GM12878 (cell line): ENCODE results near the gene GPR107. TPM values are rescaled to one million over a fixed set of nuclear protein-coding genes. Genes with fewer than 3 reads are reported as not detected.

Source experiments
- ATAC-seq: fragments of 200-7000 bp; cut with Tn5 transposase; 3 replicates; pipeline ENCODE4 v1.9.1; 2020; ENCODE audit warnings: mild to moderate bottlenecking, moderate library complexity
- BruUV-seq: library from RNA; stranded (reverse); fragments of 400-500 nt; replicated peaks from 2 replicates; lab custom pipeline; 2021; lab: Mats Ljungman, UMichigan
- CTCF ChIA-PET: fragments of 300-600 bp; sonication (Branson Sonifier 250); formaldehyde crosslinking; extraction: SDS; loops from one replicate; lab custom pipeline; 2021; ENCODE audit warnings: inconsistent platforms; lab: Yijun Ruan, JAX
- POLR2A ChIA-PET: fragments of 350-600 bp; formaldehyde crosslinking; extraction: SDS; loops from one replicate; lab custom pipeline; 2021; ENCODE audit warnings: inconsistent platforms; lab: Charles Lee
- RAD21 ChIA-PET: fragments of 300-600 bp; sonication (Branson Sonifier 250); formaldehyde crosslinking; loops from one replicate; lab custom pipeline; 2023; ENCODE audit warnings: antibody characterized with exemption; ENCODE audit not compliant: unreplicated experiment; lab: Charles Lee
- SMC1A ChIA-PET: fragments of 300-600 bp; sonication (Branson Sonifier 250); formaldehyde crosslinking; loops from one replicate; lab custom pipeline; 2023; ENCODE audit not compliant: unreplicated experiment, uncharacterized antibody; lab: Charles Lee
- DNase-seq: peaks from one replicate; pipeline ENCODE4 v3.0.0-alpha.2; 2011; ENCODE audit warnings: low read depth, low spot score
- FAIRE-seq: peaks from 3 replicates; lab custom pipeline; 2011; peaks lifted over from hg19 to GRCh38; lab: Jason Lieb, UNC
- H2AFZ ChIP-seq: 2 replicates; pipeline ENCODE4 v1.6.0; 2011; ENCODE audit warnings: low read depth, low read length, control low read depth; ENCODE audit not compliant: control insufficient read depth
- H3K27ac ChIP-seq: 2 replicates; pipeline ENCODE4 v1.5.1; 2011; ENCODE audit warnings: control low read depth; ENCODE audit not compliant: control insufficient read depth, insufficient read depth
- H3K27me3 ChIP-seq, 2 experiments: replicated peaks in 1 of 2; 2 replicates each; pipeline versions ENCODE4 v1.6.0 to v1.6.1; 2011; ENCODE audit warnings: low read length in 1 of 2; ENCODE audit not compliant: control insufficient read depth in 2 of 2, insufficient read depth in 2 of 2
- H3K36me3 ChIP-seq, 2 experiments: 2 replicates each; pipeline ENCODE4 v1.5.1; 2011; ENCODE audit warnings: low read length in 1 of 2; ENCODE audit not compliant: control insufficient read depth in 2 of 2, insufficient read depth in 2 of 2
- H3K4me1 ChIP-seq: 2 replicates; pipeline ENCODE4 v1.6.1; 2011; ENCODE audit warnings: mild to moderate bottlenecking, low read length, moderate library complexity, mixed read lengths; ENCODE audit not compliant: control insufficient read depth, insufficient read depth
- H3K4me2 ChIP-seq: 2 replicates; pipeline ENCODE4 v1.6.0; 2011; ENCODE audit warnings: control low read depth; ENCODE audit not compliant: control insufficient read depth, insufficient read depth
- H3K4me3 ChIP-seq: fragments of 200-600 bp; sonication (generic); 2 replicates; pipeline ENCODE4 v1.5.1; 2016
- H3K79me2 ChIP-seq: 2 replicates; pipeline ENCODE4 v1.6.0; 2011; ENCODE audit warnings: low read length; ENCODE audit not compliant: control insufficient read depth, insufficient read depth
- H3K9ac ChIP-seq: 2 replicates; pipeline ENCODE4 v1.8.0; 2011; ENCODE audit warnings: low read length, control low read depth, mixed read lengths; ENCODE audit not compliant: control insufficient read depth, insufficient read depth
- H3K9me3 ChIP-seq: replicated peaks from 3 replicates; pipeline ENCODE4 v1.5.1; 2011; ENCODE audit warnings: mild to moderate bottlenecking, low read length; ENCODE audit not compliant: control insufficient read depth, insufficient read depth
- H4K20me1 ChIP-seq: 2 replicates; pipeline ENCODE4 v1.6.0; 2011; ENCODE audit not compliant: control insufficient read depth, insufficient read depth
- GABPA ChIP-seq: IDR thresholded peaks from 2 replicates; pipeline ENCODE4 v1.6.1; 2014; ENCODE audit warnings: antibody characterized with exemption, low read depth, mild to moderate bottlenecking, inconsistent platforms
- HDGF ChIP-seq: fragments of 450-650 bp; IDR thresholded peaks from 2 replicates; pipeline ENCODE4 v1.6.1; 2016; ENCODE audit warnings: antibody characterized with exemption
- IKZF1 ChIP-seq: fragments of 450-650 bp; conservative IDR thresholded peaks from 2 replicates; pipeline ENCODE4 v1.6.1; 2017; ENCODE audit warnings: antibody characterized with exemption, mild to moderate bottlenecking
- SIN3A ChIP-seq: IDR thresholded peaks from 2 replicates; pipeline ENCODE4 v1.6.1; 2012; ENCODE audit warnings: low read depth, low read length, improper control_type of control experiment
- ZBTB11 ChIP-seq: fragments of 450-650 bp; formaldehyde crosslinking; IDR thresholded peaks from 2 replicates; pipeline ENCODE4 v1.5.0; 2022; ENCODE audit warnings: mild to moderate bottlenecking, missing genetic modification characterization
- ZNF274 ChIP-seq: IDR thresholded peaks from one replicate; pipeline ENCODE4 v1.8.0; 2011; ENCODE audit not compliant: insufficient read length, insufficient read depth
- WGBS: methylation state at CpG from one replicate; pipeline ENCODE4 v1.1.6; 2016; ENCODE audit warnings: low lambda C conversion rate; ENCODE audit not compliant: insufficient replicate concordance, insufficient coverage; ENCODE audit errors: missing lambda C conversion rate; 5-methylcytosine and 5-hydroxymethylcytosine counted together
- in situ Hi-C: fragments of 300-500 bp; cut with MboI; formaldehyde crosslinking; loops from 9 replicates; pipeline ENCODE4 v1.14.3; 2018; ENCODE audit warnings: mixed read lengths
- intact Hi-C: fragments of 100-400 bp; cut with micrococcal nuclease; formaldehyde crosslinking; loops from one replicate; pipeline ENCODE4 v1.14.2; 2022; ENCODE audit not compliant: unreplicated experiment
- polyA plus RNA-seq, 11 experiments: library from polyadenylated mRNA; depleted of rRNA in 4 of 11; unstranded in 6 of 11; stranded (reverse) in 5 of 11; fragments of >200 nt; fragmentation: Nextera tagmentation in 4 of 11; fragmentation: Illumina TruSeq in 1 of 11; extraction: Ambion mirVana in 4 of 11; extraction: Trizol in 1 of 11; gene quantifications; 1 replicate in 1 of 11; 2 replicates in 10 of 11; pipeline versions ENCODE4 v1.2.1 to v1.2.3, GENCODE V29; 2011 to 2016; ENCODE audit warnings: inconsistent platforms in 2 of 11, missing spikeins in 2 of 11, low read depth in 1 of 11
- total RNA-seq, 4 experiments: library from RNA; depleted of rRNA in 3 of 4; stranded (reverse); fragments of >200 nt in 3 of 4; fragmentation: Illumina TruSeq in 1 of 4; extraction: Trizol in 1 of 4; gene quantifications; 2 replicates each; pipeline versions ENCODE4 v1.2.1 to v1.2.3, GENCODE V29; 2013 to 2021

Gene GPR107
- total and polyA plus RNA-seq, 10 of the 15 experiments (the other 5 are each of a cell fraction or from before 2014, with no cell fraction given) = 2.7 to 21.4 (median 10.6) TPM

GRCh38 chr9:130176760-130177159 lies 123.1 kb downstream of the GPR107 start:
- SMC1A ChIA-PET = no interaction called here
- H3K79me2 ChIP-seq = no peaks in the 10 kb centered on the region
- RAD21 ChIA-PET = no interaction called here
- no peak for DNase-seq
- H3K9me3 ChIP-seq = no peaks in the 10 kb centered on the region
- BruUV-seq = no TSS peak
- no peaks in the 10 kb centered on the region for H4K20me1 ChIP-seq
- POLR2A ChIA-PET = no interaction called here
- no peaks in the 10 kb centered on the region; the same call in 1 of the 2 replicates for H3K4me1 ChIP-seq
- H3K9ac ChIP-seq = no peak overlapping the region
- peaks cover 4 to 5% of the 10 kb centered on the region in 2 experiments; a peak in 3 of 4 replicates for H3K27me3 ChIP-seq
- no peak overlapping the region for H3K4me2 ChIP-seq
- no peak overlapping the region for H2AFZ ChIP-seq
- no peak for TF ChIP-seq SIN3A
- TF ChIP-seq ZNF274 = no peak
- TF ChIP-seq IKZF1 = no peak
- TF ChIP-seq ZBTB11 = no peak
- TF ChIP-seq GABPA = no peak
- no peak for TF ChIP-seq HDGF
- no peaks in the 10 kb centered on the region for H3K36me3 ChIP-seq
- 50% methylated on average over 6 of the region's 6 CpGs for WGBS
- no peak overlapping the region for H3K27ac ChIP-seq
- intact Hi-C loops = no loop called here
- in situ Hi-C loops = no loop called here
- ATAC-seq = no peak
- no peak for FAIRE-seq
- no peak overlapping the region for H3K4me3 ChIP-seq
- CTCF ChIA-PET = no interaction called here
